ENCODE results near the gene GPC5.

GPC5 gene

DNA sequence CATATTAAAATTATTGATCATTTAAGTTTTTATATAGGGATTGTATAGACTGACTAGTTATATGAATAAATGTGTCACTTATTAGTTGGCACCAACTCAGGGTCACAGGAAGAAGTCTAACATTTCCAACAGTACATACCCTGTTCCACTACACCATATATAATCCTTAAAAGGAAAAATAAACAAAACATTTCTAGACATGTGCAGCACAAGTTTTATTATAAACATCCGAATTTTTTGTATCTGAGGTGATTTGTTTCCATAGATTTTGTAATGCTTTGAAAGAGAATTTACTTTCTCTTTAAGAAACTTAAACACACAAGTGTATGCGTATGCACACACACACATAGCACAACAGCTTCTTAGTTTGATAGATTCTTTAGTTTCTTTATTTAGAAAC, 1409.5 kb downstream of the GPC5 start:
- FAIRE-seq (no peak), DNase-seq (ENCODE audit: insufficient read length, low spot score) (no peak)
- TF ChIP-seq, protein P1, sequence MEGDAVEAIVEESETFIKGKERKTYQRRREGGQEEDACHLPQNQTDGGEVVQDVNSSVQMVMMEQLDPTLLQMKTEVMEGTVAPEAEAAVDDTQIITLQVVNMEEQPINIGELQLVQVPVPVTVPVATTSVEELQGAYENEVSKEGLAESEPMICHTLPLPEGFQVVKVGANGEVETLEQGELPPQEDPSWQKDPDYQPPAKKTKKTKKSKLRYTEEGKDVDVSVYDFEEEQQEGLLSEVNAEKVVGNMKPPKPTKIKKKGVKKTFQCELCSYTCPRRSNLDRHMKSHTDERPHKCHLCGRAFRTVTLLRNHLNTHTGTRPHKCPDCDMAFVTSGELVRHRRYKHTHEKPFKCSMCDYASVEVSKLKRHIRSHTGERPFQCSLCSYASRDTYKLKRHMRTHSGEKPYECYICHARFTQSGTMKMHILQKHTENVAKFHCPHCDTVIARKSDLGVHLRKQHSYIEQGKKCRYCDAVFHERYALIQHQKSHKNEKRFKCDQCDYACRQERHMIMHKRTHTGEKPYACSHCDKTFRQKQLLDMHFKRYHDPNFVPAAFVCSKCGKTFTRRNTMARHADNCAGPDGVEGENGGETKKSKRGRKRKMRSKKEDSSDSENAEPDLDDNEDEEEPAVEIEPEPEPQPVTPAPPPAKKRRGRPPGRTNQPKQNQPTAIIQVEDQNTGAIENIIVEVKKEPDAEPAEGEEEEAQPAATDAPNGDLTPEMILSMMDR (IDR thresholded peaks at IDR 0.05; ENCODE audit: insufficient read depth, missing control alignments), result no peak

DNA sequence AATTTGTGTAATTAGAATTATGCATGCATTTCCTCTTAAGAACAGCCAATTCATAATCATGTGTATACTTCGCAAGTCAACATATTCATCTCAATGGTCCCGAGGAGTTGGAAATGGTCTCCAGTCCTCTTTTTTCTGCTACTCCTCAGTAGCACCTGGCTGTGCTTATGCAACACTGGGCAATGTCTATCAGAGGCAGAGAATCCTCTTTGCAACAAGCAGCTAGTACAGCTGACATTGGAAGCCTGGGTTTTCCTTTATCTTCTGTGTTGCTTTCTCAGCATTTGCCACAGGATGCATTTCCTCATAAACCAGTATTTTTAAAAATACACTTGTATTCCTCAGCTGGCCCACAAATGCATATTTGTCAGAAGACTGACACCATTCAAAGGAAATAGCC, 1422.9 kb downstream of the GPC5 start:
- TF ChIP-seq, protein P1 (IDR thresholded peaks at IDR 0.05; ENCODE audit: insufficient read depth, missing control alignments), result no peak
- DNase-seq (ENCODE audit: insufficient read length, low spot score), result no peak
- FAIRE-seq, result no peak

GRCh38 chr13:92823059-92823458, 1424.6 kb downstream of the GPC5 start:
- no peak for FAIRE-seq
- no peak for DNase-seq (ENCODE audit: insufficient read length, low spot score)
- TF ChIP-seq, protein P1 (IDR thresholded peaks at IDR 0.05; ENCODE audit: insufficient read depth, missing control alignments), result no peak

DNA sequence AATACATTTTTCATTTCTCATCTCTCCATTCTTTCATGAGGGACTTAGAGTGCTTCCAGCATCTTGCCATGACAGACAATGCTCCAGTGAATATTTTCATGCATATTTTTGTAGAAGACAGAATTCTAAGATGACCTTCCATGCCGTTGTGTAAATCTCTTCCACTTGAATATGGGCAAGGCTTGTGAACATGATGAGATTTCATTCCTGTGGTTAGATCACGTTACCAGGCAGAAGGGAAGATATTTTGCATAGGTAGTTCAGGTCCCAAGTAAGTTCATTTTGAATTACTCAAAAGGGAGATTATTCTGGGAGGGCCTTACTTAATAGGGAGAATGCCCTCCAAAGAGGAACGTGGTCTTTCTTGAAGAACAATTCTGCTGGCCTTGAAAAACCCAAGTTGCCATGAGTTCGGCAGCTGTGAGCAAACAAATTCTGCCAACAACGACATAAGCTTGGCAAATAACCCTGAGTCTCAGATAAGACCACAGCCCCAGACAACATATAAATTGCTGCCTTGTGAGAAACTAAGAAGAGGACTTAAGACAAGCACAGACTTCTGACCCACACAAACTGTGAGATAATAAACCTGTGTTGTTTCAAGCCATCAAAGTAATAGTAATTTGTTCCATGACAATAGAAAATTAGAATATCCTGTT, 1427.6 kb downstream of the GPC5 start:
- TF ChIP-seq, protein P1 (IDR thresholded peaks at IDR 0.05; ENCODE audit: insufficient read depth, missing control alignments), result no peak
- FAIRE-seq (no peak), DNase-seq (ENCODE audit: insufficient read length, low spot score) (no peak)

GRCh38 chr13:92827503-92827902, 1429.1 kb downstream of the GPC5 start:
- TF ChIP-seq, protein P1 (IDR thresholded peaks at IDR 0.05; ENCODE audit: insufficient read depth, missing control alignments), result no peak
- no peak for DNase-seq (ENCODE audit: insufficient read length, low spot score)
- FAIRE-seq, result no peak

- TF ChIP-seq, protein P1 (IDR thresholded peaks at IDR 0.05; ENCODE audit: insufficient read depth, missing control alignments), result no peak
- DNase-seq (ENCODE audit: insufficient read length, low spot score), result no peak
- no peak for FAIRE-seq
Observed at GRCh38 chr13:92829930-92830329, 1431.5 kb downstream of the GPC5 start.

- FAIRE-seq (no peak), DNase-seq (ENCODE audit: insufficient read length, low spot score) (no peak)
- TF ChIP-seq, protein P1 (IDR thresholded peaks at IDR 0.05; ENCODE audit: insufficient read depth, missing control alignments), result no peak
Observed at GRCh38 chr13:92830821-92831220, 1432.4 kb downstream of the GPC5 start.

Data from D721Med (cell line).